ENCODE measurements around the gene TBC1D22A.
"Not testable (repeated sequence)": the region's sequence is repeated elsewhere in the genome, so short reads cannot be mapped to it uniquely, and the experiment has no call there.

The TBC1D22A gene

DNA sequence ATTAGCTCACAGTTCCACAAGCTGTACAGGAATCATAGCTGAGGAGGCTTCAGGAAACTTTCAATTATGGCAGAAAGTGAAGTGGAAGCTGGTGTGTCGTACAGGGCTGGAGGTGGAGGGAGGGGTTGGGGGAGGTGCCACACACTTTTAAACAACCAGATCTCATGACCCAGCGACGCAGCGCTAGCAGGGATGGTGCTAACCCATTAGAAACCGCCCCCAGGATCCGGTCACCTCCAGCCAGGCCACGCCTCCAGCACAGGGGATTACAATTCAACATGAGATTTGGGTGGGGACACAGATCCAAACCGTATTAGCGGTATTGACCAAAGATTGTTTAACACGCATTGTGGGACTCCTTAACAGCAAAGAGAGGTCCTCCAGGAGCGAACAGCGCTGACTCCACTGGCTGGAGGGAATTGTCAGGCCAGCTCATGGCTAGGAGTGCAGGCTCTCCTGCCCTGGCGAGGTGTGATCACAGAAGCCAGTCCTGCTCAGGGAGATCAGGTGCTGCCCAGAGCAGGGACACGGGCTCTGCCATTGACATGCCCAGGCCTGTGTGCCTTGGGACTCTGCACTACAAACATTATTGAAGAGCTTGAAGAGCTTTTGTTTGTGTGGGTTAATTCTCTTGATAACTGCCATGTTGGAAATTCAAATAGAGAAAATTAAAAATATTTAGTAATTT lies 215.3 kb downstream of the TBC1D22A start:
- FAIRE-seq (no peak), DNase-seq (ENCODE audit: insufficient read length, low spot score) (no peak)

DNA sequence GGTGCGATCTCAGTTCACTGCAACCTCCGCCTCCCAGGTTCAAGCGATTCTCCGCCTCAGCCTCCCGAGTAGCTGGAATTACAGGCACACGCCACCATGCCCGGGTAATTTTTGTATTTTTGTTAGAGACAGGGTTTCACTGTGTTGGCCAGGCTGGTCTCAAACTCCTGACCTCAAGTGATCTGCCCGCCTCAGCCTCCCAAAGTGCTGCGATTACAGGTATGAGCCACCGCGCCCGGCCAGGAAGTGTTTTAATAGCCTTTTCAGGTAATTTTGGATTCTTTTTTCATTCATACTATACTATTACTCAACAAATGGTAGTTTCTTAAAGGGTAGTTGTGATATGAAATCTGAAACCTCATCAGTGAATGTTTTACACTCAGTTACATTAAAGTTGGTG lies 216.2 kb downstream of the TBC1D22A start:
- DNase-seq (ENCODE audit: insufficient read length, low spot score); FAIRE-seq: not testable (repeated sequence)

DNA sequence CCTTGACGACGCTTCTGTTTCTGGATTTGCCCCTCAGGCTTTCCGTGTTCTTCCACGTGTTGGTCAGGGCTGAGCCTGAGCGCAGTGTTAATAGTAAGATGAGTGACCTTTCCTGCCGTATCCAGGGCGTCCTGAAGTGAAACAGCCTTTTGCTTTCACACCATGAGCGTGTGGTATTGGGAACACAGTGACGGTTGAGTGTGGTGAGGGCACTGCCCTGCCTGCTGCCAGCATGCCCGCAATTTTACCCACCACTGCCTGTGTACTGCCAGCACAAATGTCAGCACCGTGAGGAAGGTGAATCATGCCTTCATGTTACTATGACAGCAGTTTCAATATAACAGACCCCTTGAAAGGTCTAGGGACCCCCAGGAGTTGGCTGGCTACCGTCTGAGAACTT lies 217.1 kb downstream of the TBC1D22A start:
- no peak for FAIRE-seq
- DNase-seq (ENCODE audit: insufficient read length, low spot score): no peak

DNA sequence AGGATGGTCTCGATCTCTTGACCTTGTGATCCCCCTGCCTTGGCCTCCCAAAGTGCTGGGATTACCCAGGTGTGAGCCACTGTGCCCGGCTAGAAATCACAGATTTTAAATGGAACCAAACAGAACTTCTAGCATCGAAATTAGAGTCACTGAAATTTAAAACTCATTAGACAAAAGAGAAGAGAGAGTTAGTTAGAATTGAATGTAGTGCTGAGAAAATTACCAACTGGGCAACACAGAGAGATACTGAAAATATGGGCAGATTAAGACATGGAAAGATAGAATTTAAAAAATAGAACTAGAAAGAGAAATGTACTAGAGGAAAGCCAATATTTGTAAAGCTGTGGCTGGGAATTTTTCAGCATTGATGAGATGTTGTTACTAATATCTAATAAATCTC lies 217.9 kb downstream of the TBC1D22A start:
- DNase-seq (ENCODE audit: insufficient read length, low spot score) (no peak), FAIRE-seq (no peak)

DNA sequence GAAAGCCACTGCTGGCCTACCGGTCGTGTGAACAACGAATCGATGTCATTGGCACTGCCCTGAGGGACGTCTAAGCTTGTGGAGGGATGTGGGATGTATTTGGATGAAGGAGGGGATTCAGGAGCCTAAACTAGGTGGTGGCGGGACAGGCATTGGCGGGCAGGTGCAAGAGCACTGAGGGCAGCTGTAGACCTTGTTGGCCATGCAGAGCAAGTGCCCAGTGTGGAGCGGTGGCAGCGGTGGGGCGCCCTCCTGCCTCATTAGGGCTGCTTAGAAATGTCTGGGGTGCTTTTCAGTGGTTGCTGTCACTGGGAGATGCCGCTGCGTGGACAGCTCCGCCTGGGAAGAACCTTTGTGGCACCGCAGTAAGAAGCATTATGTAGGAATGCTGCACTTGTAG lies 220.2 kb downstream of the TBC1D22A start:
- DNase-seq (ENCODE audit: insufficient read length, low spot score): no peak
- no peak for FAIRE-seq

DNA sequence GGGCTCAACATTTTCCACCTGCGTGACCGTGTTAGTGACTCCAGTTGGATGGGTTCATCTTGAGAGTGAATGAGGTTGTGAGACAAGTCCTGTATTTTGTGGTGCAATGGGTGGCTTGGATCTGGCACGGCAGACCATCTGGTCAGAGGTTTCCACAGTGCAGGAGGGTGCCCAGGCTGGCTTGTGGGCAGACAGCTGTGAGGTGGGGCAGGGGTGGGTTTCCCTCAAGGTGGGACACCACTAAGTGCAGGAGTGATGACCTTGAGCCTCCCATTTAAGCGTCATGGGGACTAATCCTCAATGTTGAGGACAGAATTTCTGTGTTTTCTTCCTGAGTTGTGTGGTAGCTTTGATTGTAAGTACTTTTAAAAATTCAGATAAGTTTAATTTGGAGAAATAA lies 220.6 kb downstream of the TBC1D22A start:
- FAIRE-seq (no peak), DNase-seq (ENCODE audit: insufficient read length, low spot score) (no peak)

DNA sequence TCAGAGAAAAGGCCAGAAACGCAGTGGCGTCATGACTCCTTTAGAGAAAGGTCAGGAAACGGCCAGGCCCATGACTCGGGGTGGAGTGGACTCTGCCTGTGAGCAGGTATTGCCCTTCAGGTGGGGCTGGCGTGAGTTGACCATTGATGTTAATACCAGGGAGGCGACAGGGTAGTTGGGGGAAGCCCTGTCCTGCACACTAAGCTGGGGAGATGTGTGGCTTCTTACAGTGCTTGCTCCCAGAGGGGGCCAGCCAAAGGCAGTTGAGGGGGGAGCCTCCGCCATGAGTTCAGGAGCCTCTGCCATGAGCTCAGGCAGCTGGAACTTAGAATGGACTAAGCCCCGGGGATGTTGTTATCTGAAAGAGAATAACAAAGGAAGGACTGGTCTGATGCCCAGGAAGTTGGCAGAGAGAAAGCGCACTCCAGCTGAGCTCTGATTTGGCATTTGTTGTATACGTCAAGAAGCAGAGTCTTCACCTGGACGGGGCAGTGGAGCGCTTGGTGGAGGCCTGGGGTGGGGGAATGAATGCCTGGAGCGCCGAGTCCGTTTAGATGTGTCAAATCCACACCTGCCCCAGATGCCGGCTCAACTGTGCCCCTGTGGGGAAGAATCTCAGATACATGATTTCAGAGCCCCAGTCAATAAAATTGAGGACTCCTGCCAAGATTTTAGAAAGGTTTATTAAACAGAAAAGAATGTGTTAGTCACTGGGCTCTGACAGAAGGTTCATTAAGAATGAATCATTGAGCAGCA lies 222.5 kb downstream of the TBC1D22A start:
- FAIRE-seq (no peak), DNase-seq (ENCODE audit: insufficient read length, low spot score) (peak; percentile 53)

DNA sequence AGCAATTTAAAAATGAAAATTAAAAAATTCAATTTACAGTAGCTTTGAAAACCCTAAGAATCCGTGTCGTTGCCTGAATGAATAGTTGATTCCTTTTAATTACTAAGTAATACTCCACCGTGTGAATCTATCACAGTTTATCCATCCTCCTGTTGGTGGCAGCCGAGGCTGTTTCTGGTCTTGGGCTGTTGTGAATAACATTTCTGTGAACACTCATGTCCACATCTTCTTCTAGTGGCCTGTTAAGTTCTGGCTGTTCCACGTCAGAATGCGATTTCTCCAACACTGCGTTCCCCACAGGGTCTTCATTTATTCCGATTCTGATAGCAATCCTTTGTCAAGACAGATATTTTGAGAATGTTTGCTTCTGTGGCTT lies 223.0 kb downstream of the TBC1D22A start:
- FAIRE-seq: no peak

DNA sequence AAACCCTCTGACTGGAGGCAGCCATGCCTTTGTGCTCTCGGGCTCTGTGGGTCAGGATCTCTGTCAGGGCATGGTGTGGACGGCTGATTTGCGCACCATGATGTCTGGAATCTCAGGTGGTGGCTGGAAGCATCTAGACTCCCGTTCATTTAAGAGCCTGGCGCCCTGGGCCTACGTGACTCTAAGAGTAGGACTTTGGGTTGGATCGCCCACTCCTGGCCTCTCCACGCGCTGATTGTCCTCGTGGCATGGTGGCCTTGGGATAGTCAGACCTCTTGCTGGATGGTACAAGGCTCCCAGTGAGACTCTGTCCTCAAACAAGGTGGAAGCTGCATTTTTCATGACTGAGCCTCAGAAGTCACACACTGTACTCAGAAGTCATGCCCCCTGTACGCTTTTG lies 224.3 kb downstream of the TBC1D22A start:
- no peak for FAIRE-seq
- DNase-seq (ENCODE audit: insufficient read length, low spot score): no peak

More for the DNA sequence above, 223.0 kb downstream of the TBC1D22A start:
- no peak for DNase-seq (ENCODE audit: insufficient read length, low spot score)

DNA sequence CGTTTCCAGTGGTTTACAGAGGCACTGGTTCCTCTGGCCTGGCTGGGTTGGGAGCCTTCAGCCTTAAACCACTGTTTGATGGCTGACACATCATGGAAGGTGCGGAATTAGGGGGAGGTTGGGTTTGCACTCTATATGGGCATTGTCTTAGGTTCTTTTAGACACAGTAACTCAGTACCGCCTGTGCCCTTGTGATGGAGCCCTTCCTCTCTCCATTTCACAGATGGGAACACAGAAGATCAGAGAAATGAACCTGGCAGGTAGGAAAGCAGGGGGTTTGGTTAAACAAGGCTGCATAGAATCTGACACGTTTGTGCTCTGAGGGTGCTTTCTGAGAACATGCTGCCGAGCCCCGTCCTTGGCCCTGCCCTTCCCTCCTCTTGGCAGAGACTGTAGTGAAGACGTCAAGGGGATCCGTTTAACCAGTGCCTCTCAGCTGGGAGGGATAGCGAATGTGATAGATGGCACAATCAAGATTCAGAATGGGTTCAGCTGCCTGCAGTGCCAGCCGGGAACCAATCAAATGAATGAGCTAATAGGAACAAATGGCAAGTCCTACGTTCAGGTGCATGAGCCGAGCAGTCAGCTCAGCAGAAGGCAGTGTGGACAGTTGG lies 228.6 kb downstream of the TBC1D22A start:
- FAIRE-seq (no peak), DNase-seq (ENCODE audit: insufficient read length, low spot score) (no peak)

DNA sequence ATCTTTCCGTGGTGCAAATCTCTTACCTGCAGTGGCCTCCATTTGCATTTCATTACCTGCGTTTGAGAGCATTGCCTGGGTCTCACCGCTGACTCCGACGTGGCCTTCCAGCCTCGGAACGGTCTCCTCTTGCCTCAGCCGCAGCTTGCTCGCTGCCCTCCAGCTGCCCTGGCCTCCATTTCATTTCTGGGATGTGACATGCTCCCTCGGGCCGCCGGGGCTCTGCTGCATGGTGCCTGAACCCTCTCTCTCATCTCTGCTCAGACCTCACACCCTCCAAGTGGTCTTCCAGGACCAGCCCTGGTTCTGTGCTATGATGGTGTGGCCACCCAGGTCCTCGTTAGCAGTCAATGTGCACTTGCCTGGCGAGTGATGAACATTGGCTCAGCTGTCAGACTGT lies 229.2 kb downstream of the TBC1D22A start:
- DNase-seq (ENCODE audit: insufficient read length, low spot score) (no peak), FAIRE-seq (no peak)

DNA sequence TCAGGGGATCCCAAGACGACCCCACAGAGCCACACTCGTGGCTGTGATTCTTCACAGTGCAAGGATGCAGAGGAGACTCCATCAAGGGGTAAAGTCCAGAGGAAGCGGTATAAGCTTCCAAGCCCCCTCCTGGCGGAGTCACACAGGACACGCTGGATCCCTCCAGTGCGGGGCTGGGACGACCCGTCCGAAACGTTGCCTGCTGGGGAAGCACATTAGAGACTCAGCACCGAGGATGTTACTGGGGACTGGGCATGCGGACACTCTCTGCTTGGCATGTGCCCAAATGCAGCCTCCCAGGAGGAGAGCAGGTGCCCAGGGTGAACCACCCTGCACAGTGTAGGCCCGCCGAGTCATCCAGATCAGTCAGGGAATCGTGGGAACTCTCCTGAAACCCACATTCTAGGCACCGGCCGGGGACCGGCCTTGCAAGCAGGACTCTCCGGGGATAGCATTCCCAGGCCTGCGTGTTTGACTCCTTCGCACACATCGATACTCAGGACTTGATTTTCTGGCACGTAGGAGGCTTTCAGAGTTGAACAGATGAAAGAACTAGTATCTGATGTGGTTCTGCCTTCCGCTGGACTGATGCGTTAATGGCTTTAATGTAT lies 229.8 kb downstream of the TBC1D22A start:
- FAIRE-seq (no peak), DNase-seq (ENCODE audit: insufficient read length, low spot score) (no peak)

DNA sequence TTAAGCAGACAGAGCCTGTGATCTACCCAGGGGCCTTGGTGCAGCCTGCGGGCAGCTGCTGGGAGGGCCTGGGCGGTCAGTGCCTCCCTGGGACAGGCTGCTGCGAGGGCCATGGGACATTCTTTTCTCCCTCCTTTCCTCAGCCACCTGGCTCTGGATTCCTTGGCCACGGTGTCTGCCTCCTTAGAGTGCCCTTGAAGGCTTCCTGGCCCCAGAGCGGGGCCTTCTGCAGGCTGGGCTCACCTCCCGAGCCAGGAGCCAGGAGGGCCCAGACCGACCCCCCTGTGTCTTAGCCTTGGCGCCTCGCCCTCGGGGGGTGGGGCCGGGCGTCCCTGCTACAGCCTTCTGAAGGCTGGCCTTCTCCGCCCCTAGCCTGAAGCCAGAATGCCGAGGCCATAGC lies 231.2 kb downstream of the TBC1D22A start:
- FAIRE-seq (no peak), DNase-seq (ENCODE audit: insufficient read length, low spot score) (no peak)

DNA sequence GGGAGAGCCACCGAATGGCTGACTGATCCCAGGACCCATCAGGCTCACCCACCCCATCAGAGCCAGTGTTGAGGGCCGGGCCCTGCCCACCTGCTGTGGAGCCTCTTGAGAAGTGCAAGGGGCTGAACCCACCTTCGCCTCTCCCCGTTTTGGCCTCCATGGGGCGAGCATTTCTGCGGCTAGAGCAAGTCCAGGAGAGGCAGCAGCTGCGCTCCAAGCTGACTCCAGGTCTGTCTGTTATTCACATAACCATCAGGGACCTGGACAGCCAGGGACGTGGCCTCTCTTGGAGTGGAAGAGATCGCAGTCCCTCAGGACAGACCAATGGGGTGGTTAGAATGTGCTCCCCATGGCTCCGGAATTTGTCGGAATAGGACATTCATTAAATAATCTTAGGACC lies 231.8 kb downstream of the TBC1D22A start:
- no peak for FAIRE-seq

DNA sequence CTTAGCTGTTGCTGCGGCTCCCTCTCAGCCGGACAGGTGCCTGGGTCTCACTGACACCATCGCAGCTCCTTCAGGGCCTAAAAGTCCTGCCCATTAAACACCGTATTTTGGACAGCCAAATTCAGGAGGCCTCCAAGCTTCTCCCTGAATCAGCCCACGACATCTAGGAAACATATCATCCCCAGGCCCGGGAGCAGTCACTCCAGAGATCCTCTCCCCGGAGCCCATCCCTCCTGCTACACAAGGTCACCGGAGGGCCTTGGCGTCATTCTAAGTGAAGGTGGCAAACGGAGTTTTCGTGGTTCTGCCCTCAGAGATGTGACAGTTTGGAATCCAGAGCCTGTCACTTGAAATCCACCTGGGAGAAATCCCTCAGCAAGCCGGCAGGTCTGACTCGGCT lies 232.5 kb downstream of the TBC1D22A start:
- no peak for FAIRE-seq
- DNase-seq (ENCODE audit: insufficient read length, low spot score): no peak

More for the DNA sequence above, 231.8 kb downstream of the TBC1D22A start:
- DNase-seq (ENCODE audit: insufficient read length, low spot score): no peak

DNA sequence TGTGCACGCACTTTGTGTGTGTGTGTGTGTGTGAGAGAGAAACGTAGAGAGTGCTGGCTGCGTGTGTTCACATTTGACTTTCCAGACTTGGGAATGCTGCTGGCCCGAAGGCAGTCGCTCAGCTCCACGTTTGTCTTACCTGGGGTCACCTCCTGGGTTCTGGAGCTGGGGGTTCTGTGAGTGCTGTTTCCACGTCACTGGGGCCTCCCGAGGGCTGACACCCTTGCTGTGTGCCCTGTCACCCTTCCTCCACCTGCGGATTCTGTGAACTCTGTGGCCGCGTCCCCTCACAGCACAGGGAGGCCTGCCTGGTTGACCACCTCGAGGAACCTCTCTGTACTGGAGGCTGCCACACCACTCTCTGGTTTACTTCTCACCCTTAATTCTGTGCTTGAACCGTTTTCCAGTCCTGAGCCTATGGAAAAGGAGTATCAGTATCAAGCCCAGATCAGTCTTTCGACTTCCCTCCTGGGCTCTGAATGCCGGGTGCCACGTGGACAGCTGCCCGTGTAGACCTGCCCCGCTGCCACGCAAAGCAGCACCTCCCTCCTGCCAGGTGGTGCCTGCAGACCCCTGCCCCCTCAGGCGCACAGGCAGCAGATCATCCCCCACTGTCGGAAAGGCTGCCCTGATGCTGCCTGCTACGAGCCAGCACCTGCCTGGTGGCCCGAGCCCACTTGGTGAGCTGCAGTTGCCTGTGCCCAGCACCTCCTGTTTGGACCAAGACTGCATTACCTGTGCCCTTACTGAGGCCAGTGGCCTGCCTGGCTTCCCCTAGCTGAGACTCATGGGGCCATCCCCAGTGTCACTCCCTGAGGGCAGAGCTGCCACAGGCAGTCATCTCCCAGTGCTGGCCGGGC lies 233.3 kb downstream of the TBC1D22A start:
- DNase-seq (ENCODE audit: insufficient read length, low spot score) (no peak), FAIRE-seq (no peak)

DNA sequence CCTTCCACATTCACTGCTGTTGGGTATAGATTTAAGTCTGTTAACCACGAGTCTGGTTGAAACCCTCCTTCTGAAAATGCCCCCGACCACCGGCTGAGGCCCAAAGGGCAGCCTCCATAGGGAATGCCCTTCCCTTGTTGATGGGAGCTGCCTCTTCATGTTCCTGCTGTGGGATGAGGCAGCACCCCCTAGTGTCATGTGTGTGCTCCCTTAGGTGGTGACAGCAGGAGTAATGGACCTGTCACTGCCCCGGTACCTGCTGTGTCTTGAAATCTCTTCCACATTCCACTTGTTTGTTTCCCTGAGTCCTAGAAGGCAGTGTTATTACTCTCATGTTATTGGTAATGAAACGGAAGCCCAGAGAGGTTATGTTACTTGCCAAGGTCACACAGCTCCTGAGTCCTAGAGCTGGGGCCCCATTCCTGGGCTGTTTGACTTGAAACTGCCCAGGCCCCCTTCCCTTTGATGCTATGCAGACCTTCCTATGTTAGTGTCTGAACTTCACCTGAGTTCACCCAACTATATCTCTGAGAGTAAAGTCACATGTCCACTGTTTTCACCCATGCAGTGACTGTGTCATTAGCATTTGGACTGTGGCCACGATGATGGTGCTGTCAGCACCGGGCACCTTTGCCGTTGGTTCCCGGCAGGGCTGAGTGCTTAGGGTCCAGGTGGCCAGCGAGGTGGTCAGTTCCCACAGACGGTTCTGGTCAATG lies 234.3 kb downstream of the TBC1D22A start:
- FAIRE-seq: no peak

DNA sequence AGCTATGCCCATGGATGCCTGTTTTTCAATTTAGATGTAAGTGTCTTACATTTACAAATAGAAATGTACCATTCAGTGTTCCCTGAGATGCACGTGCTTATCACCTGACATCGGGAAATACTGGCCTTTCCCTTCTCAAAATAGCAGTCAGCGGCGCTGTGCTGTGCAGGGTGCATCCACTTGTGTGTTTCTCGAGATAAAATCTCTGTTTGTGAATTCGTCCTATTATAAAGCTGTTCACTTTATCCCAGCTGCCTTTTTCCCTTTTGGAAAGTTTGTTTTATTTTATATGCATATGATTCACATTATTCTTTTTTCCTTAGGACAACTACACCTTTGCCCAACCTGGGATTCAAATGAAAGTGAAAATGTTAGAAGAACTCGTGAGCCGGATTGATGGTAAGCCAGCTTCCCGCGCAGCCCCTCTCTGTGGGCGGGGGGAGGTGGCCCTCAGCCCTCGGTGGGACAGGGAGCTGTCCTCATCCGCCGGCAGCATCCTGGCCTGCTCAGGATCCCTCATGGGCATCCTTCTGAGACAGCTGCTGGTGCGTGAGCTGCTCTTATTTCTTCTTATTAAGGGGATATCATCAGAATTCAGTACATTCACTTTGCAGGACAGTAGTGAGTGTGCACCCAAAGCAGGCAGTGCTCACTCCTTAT lies 235.0 kb downstream of the TBC1D22A start:
- DNase-seq (ENCODE audit: insufficient read length, low spot score) (no peak), FAIRE-seq (no peak)

More for the DNA sequence above, 234.3 kb downstream of the TBC1D22A start:
- no peak for DNase-seq (ENCODE audit: insufficient read length, low spot score)

DNA sequence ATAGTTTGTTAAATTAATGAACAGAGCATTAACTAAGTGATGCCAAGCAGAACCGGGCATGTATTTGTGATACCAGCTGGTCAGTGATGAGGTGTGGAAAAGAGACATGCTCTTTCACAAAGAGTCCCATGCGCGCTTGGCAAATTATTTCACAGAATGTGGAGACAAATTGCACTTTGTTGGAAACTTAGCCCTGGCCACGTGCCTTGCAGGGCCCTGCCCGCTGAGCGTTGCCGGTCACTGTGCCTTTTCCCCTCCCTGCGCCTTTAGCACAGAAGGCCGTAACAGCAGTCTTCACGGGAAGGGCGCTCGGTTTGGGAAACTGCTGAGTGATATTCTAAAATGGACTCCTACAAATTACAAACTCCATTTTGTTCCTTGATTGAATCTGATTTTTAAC lies 235.9 kb downstream of the TBC1D22A start:
- FAIRE-seq (no peak), DNase-seq (ENCODE audit: insufficient read length, low spot score) (no peak)

Data from HTR-8/SVneo (cell line).